GM19468 (cell line): ENCODE measurements around the gene RBM19.
A peak's percentile ranks its signal among the peaks of the same experiment; 100 is the strongest.
"Not testable (repeated sequence)": the region's sequence is repeated elsewhere in the genome, so short reads cannot be mapped to it uniquely, and the experiment has no call there.

Source experiments
- ATAC-seq: cut with Tn5 transposase; IDR thresholded peaks from one replicate; pipeline ENCODE4 v1.9.1; 2021; ENCODE audit warnings: mild to moderate bottlenecking, moderate library complexity, moderate number of reproducible peaks; ENCODE audit not compliant: unreplicated experiment; ENCODE audit errors: extremely low read depth

RBM19 gene, protein sequence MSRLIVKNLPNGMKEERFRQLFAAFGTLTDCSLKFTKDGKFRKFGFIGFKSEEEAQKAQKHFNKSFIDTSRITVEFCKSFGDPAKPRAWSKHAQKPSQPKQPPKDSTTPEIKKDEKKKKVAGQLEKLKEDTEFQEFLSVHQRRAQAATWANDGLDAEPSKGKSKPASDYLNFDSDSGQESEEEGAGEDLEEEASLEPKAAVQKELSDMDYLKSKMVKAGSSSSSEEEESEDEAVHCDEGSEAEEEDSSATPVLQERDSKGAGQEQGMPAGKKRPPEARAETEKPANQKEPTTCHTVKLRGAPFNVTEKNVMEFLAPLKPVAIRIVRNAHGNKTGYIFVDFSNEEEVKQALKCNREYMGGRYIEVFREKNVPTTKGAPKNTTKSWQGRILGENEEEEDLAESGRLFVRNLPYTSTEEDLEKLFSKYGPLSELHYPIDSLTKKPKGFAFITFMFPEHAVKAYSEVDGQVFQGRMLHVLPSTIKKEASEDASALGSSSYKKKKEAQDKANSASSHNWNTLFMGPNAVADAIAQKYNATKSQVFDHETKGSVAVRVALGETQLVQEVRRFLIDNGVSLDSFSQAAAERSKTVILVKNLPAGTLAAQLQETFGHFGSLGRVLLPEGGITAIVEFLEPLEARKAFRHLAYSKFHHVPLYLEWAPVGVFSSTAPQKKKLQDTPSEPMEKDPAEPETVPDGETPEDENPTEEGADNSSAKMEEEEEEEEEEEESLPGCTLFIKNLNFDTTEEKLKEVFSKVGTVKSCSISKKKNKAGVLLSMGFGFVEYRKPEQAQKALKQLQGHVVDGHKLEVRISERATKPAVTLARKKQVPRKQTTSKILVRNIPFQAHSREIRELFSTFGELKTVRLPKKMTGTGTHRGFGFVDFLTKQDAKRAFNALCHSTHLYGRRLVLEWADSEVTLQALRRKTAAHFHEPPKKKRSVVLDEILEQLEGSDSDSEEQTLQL

DNA sequence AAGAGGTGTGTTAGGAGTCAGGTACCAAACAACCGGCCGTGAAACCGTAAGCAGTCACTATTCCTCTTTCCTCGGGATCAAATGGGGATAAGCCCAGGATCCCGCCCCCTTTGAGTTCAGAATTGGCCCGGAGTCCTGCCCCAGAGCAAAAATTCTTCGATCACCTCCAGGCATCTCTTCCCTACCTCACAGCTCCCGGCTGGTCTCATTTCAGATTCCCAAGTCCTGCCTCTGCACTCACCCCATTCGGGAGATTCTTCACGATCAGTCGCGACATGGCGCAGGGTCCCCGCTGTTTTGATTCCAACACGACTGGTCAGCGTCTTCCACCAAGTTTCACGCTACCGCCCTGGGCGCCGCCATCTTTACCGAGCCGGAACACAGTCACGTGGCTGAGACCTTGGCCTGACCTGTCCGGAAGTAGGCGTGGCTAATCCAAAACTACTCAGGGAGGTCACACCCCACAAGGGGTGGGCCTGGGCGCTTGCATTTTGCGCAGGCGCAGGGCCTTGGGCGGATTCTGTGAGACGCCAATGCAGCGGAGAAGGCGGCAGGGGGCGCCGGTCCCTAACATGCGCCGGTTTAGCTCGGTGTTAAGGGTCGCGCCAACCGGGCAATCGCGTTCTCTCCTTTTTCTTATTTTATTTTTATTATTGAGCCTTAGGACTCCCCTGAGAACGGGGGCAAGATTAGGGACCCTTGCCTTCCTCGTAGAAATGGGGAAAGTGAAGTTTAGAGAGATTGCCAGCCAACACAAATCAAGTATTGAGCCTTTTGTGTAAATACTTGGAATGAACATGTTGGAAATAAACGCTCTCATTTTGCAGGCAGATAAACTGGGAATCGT is at the start of gene RBM19:
TSS of gene RBM19 (minus strand) at position 375 of the 847 bp plus-strand sequence. CDS start at position 277, 98 bp downstream.
- peak; percentile 97 for ATAC-seq

DNA sequence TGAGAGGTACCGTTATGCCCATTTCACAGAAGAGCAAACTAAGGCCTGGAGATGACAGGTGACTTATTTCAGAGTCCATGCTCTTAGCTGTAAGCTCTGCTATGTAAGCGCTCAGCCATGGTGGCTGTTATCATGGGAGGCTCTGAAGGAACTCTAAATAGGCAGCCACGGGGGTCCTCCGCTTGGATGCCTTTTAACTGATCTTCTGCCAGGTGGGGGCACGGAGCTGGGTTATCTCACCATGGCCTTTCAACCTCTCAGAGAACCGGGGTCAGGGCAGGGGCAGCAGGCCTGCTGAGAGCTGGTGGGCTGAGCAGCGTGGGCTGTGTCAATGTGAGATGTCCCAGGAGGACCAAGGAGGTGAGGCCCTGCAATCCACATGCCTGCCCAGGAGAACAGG is 49.7 kb upstream of the RBM19 start:
- no peak for ATAC-seq

DNA sequence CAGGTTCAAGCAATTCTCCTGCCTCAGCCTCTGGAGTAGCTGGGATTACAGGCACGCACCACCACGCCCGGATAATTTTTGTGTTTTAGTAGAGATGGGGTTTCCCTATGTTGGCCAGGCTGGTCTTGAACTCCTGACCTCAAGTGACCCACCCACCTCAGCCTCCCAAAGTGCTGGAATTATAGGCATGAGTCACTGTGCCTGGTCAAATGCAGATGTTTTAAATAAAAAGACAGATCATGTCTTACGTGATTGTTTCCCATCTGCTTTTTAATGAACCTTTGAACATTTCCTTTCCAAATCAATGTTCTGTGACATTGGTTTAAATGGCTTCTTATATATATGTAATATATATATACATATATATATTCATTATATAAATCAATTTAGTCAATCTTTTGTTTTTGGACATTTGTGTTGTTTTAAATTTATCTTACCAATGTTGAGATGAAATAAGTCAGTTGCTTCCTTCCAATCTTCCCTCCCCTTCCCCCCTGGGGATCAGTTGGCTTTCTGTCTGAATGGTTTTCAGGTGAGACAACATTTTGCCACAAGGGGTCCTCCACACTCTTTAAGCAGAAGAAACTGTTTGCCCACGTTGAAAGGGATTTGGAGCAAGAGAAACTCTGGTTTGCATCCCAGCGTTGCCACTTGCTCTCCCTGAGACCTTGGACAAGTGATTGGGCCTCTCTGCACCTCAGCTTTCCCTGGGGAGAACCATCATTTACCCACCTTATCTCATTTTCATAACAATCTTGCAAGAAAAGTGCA is 47.6 kb upstream of the RBM19 start:
- no peak for ATAC-seq

- no peak for ATAC-seq
These were observed 46.8 kb upstream of the RBM19 start for GRCh38 chr12:114012744-114013431.

- no peak for ATAC-seq
These were observed 45.6 kb upstream of the RBM19 start for GRCh38 chr12:114011711-114012110.

- no peak for ATAC-seq
These were observed 40.6 kb upstream of the RBM19 start for GRCh38 chr12:114006482-114007425.

GRCh38 chr12:114004402-114004801 is 38.3 kb upstream of the RBM19 start:
- ATAC-seq: no peak

GRCh38 chr12:114003286-114003685 is 37.2 kb upstream of the RBM19 start:
- no peak for ATAC-seq

GRCh38 chr12:114001511-114002340 is 35.6 kb upstream of the RBM19 start:
- ATAC-seq: no peak

GRCh38 chr12:114000861-114001260 is 34.7 kb upstream of the RBM19 start:
- ATAC-seq: no peak

- not testable (repeated sequence) for ATAC-seq
These were observed 34.1 kb upstream of the RBM19 start for GRCh38 chr12:114000261-114000660.

DNA sequence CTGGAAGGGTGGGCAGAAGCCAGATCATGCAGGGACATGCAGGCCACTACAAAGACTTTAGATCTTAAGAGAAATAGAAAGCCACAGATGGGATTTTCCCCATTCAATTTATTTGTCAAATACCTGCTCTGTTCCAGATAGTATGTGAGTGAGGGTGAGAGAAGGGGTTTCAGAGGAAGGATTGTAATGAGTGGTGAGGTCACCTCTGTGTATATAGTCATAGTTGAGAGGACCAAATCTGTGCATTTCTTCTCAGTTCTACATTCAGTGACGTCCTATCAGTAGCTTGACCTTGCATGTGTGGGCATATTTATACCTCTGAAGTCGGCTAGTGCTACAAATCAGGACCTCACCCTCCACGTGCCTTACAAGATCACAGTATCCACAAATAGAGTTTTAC is 31.2 kb upstream of the RBM19 start:
- no peak for ATAC-seq

- ATAC-seq: no peak
These were observed 29.9 kb upstream of the RBM19 start for GRCh38 chr12:113996026-113996425.

- no peak for ATAC-seq
These were observed 27.9 kb upstream of the RBM19 start for GRCh38 chr12:113994051-113994450.

GRCh38 chr12:113992751-113993150 is 26.6 kb upstream of the RBM19 start:
- not testable (repeated sequence) for ATAC-seq

DNA sequence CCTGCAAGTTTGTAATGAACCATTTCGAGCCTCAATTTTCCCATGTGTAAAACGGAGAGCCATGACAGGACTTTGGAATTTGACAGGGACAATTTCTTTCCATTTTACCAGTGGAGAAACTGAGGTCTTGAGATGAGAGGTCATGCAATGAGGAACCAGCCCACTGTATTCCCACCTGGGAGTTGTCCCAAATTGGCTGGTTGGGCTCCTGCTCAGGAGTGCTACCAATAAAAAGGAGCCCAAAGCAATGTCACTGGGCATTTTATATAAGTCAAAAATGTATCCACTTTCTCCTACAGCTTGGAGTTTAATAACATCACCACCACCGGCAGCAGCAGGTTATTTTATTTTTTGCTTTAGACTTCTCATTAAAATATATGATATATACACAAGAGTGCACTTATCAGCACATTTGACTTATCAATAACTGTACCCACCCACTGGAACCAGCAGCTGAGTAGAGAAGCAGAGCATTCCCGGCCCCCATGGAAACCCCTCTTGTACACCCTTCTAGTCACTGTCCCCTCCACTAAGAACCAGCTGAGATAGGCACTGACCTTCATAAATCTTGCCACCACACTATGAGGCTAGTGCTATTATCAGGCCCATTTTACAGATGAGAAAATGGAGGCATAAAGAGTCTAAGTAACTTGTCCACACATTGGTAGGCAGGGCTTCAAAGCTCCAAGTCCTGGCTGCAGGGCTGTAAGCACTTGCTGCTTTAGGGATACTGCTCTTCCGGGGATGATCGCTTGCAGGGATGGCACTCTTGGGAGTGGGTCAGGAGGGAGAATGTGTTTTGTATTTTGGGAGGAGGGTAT is 25.3 kb upstream of the RBM19 start:
- ATAC-seq: no peak
